ENCODE data around the gene MED28.

DNA sequence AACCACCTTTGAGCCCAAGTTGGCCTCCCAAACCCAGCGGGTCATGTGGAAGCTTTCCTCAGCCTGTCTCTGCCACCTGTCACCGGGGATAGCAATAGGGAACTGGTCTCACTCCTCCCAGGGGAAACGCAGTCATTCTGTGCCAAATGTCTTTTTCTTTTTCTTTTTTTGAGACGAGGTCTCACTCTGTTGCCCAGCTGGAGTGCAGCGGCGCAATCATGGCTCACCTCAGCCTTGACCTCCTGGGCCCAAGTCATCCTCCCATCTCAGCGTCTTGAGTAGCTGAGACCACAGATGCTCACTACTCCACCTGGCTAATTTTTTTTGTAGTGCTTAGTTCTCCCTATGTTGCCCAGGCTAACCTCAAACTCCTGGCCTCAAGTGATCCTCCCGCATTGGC, 40.3 kb downstream of the MED28 start:
- TF ChIP-seq CTCF (IDR thresholded peaks at IDR 0.05) (no peak), POLR2AphosphoS5 (IDR thresholded peaks at IDR 0.05) (no peak)

All from stomach (tissue), 4 donors.